KBM-7 (cell line): ENCODE measurements around the gene MS4A7.
"Not testable (repeated sequence)": the region's sequence is repeated elsewhere in the genome, so short reads cannot be mapped to it uniquely, and the experiment has no call there.

ENCODE experiments used
- DNase-seq: peaks from one replicate; pipeline ENCODE4 v3.0.0-alpha.2; 2015
- in situ Hi-C: fragments of 300-500 bp; cut with MboI; formaldehyde crosslinking; loops from 2 replicates; pipeline ENCODE4 v1.14.3; 2020; ENCODE audit warnings: low sequenced_read_pairs, low pct_unique_long_range_greater_than_20kb, mixed read lengths

Gene MS4A7, protein sequence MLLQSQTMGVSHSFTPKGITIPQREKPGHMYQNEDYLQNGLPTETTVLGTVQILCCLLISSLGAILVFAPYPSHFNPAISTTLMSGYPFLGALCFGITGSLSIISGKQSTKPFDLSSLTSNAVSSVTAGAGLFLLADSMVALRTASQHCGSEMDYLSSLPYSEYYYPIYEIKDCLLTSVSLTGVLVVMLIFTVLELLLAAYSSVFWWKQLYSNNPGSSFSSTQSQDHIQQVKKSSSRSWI

GRCh38 chr11:60378354-60378753 is at the start of gene MS4A7:
Gene MS4A7 (plus strand): TSS chr11:60378532. CDS start chr11:60383142, 4,610 bp downstream.
- in situ Hi-C loops: no loop called here

DNA sequence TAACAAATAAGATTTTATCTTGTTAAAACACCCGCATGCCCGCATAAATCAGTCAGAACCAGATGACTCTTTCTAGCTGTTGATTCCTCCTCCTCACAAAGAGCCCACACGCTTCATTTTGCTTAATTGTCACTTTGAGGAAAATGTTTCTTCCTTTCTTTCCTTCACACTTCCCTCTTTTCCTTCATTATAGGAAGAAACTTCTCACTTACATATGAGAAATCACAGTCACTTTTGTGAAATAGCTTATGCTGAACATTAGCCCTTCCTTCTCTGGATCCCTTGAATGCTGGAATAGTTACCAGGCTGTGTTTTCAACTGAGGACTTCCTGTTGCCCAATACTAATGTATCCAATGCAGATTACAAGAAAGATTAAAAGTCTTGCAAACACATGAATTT is 45.5 kb upstream of the MS4A7 start:
- in situ Hi-C loops: no loop called here
- no peak for DNase-seq

More at GRCh38 chr11:60378354-60378753, at the start of gene MS4A7:
- DNase-seq: peak; percentile 92

GRCh38 chr11:60334005-60334620 is 44.2 kb upstream of the MS4A7 start:
- in situ Hi-C loops: no loop called here
- DNase-seq: peak; percentile 89

GRCh38 chr11:60336767-60337391 is 41.5 kb upstream of the MS4A7 start:
- in situ Hi-C loops: no loop called here
- DNase-seq: no peak

- in situ Hi-C loops: no loop called here
Measured at GRCh38 chr11:60338053-60338452, 40.3 kb upstream of the MS4A7 start.

GRCh38 chr11:60339356-60339755 is 39.0 kb upstream of the MS4A7 start:
- DNase-seq: no peak
- in situ Hi-C loops: no loop called here

More at GRCh38 chr11:60338053-60338452, 40.3 kb upstream of the MS4A7 start:
- DNase-seq: no peak

DNA sequence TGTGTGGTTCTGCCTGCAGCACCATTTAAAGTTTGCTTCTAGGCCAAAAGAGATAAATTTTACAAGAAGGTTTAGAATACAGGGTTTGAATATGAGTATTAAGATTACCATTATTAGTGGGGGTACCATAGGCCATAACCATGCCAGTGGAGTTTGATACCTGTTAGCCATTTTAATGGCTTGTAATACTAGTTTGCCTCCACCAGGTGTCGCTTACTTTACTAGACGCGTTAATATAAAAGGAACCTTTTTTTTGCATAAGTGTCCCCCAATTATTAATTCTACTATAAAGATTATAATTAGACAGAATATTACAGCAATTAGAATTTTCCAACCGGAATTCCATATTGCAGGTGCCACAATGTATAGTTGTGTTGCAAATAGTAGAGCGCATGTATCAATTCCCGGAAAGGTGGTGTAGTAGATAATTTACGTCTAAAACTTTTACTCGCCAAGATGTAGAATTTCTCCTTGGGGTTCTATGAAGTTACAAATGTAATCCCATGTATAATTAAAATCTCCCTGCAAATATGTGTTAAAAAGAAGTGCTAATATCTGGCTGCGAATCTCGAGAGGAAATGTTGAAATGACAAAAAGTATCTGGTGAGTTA is 35.1 kb upstream of the MS4A7 start:
- in situ Hi-C loops: loop anchor here (10.0 kb wide), 1 partner anchor 142 kb away; no protein-coding TSS in a partner anchor
- DNase-seq: peak; percentile 45

GRCh38 chr11:60344146-60344545 is 34.2 kb upstream of the MS4A7 start:
- no peak for DNase-seq
- in situ Hi-C loops: loop anchor here (10.0 kb wide), 1 partner anchor 141 kb away; no protein-coding TSS in a partner anchor

GRCh38 chr11:60345489-60345888 is 32.8 kb upstream of the MS4A7 start:
- in situ Hi-C loops: loop anchor here (10.0 kb wide), 1 partner anchor 139 kb away; no protein-coding TSS in a partner anchor
- peak; percentile 50 for DNase-seq

GRCh38 chr11:60347084-60347797 is 31.1 kb upstream of the MS4A7 start:
- no peak for DNase-seq
- in situ Hi-C loops: loop anchor here (10.0 kb wide), 1 partner anchor 138 kb away; no protein-coding TSS in a partner anchor

DNA sequence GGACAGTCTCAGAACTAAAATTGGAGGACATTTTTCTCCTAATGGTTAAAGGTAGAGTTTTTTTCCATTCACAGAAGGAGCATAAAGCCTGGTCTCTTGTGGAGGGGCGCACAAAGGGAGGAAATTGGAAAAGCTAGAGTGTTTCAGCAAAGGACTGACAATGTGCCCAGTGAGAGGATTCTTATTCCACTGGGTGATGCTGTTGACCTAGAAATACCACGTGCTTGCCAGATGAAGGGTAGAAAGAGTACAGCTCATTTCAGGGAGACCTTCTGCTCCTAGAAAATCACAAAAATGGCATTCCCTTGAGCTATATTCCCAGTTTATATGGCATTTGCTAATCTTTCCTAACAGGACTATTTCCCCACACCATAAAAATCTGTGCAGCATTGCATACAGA is 30.2 kb upstream of the MS4A7 start:
- in situ Hi-C loops: loop anchor here (10.0 kb wide), 1 partner anchor 137 kb away; no protein-coding TSS in a partner anchor
- DNase-seq: no peak

- in situ Hi-C loops: loop anchor here (10.0 to 25.0 kb wide), 2 partner anchors 135 to 262 kb away; no protein-coding TSS in a partner anchor
- peak; percentile 40 for DNase-seq
Measured at GRCh38 chr11:60349990-60350389, 28.3 kb upstream of the MS4A7 start.

DNA sequence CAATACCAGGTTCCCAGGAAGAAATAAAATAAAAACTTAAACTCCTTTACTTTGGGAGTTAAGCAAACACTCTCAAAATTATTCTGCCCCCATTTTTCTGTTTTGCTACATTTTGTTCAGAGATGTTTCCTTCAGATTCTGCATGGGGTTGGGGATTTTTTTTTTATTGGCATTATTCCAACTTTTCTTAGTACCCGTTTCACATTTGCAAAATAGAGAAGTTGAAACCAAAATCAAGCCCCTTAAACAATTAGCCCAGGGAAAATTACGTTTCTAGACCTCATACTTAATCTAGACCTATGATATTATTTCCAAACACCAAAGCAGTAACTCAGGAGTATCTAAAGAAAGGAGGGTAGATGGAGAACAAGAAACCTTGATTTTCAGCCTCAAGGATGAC is 20.6 kb upstream of the MS4A7 start:
- in situ Hi-C loops: loop anchor here (25.0 kb wide), 1 partner anchor 255 kb away; no protein-coding TSS in a partner anchor
- peak; percentile 38 for DNase-seq

- in situ Hi-C loops: loop anchor here (25.0 kb wide), 1 partner anchor 252 kb away; no protein-coding TSS in a partner anchor
- DNase-seq: no peak
Measured at GRCh38 chr11:60360621-60361020, 17.7 kb upstream of the MS4A7 start.

GRCh38 chr11:60362241-60362640 is 16.1 kb upstream of the MS4A7 start:
- no peak for DNase-seq
- in situ Hi-C loops: loop anchor here (25.0 kb wide), 1 partner anchor 250 kb away; no protein-coding TSS in a partner anchor

DNA sequence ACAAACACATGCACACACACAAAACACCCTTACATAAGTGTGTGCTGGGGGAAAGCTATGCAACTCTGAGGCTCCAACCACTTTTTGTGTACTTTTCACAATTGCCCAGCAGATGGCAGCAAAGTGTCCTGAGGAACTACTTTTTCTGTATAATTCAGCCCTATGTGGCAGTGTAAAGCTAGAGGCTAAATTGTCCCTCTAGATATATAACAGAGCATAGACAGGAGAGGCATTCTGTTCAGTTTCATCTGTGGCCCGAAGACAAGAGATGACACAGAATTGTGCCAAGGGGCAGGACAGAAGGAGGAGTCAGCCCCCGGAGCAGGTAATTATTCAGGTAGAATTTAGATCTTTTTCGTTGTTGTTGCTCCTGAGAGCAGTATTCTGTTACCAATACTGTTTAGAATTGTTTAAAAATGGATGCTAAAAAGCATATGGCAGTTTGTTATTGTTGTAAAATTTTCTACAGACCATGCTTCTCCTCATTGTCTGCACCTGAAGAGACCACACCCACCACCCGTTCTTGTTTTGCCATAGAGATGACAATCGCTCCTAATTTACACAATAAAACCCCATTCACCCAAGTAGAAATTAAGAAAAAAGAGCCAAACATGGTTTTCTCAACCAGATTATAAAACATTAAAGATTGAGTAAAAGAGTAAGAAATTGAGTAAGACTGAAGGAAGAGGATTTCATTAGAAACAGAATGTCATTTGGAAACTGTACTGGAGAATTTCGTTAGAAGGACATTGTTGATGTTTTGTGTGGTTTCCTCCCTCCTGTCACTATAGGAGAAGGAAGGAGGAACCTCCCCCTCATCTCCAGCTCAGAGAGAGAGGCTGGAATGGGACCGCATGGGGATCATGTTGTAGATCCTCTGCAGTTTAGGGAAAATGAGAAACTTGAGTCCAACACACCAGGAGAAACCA is 14.5 kb upstream of the MS4A7 start:
- in situ Hi-C loops: loop anchor here (25.0 kb wide), 1 partner anchor 248 kb away; no protein-coding TSS in a partner anchor
- peak; percentile 95 for DNase-seq

- in situ Hi-C loops: loop anchor here (25.0 kb wide), 1 partner anchor 246 kb away; no protein-coding TSS in a partner anchor
- DNase-seq: not testable (repeated sequence)
Measured at GRCh38 chr11:60366262-60366904, 11.9 kb upstream of the MS4A7 start.
